OCI-LY1 (cell line): Measurements from ENCODE around the gene FANCB.

Source experiments
- CTCF ChIP-seq: fragments of 200-600 bp; sonication (generic), shearing (Covaris generic); IDR thresholded peaks from 2 replicates; pipeline ENCODE4 v1.5.1; 2017; ENCODE audit warnings: mild to moderate bottlenecking, antibody characterized with exemption, low read length, moderate library complexity, mixed read lengths
- EZH2 ChIP-seq: fragments of 200-600 bp; sonication (generic), shearing (Covaris generic); IDR thresholded peaks from 2 replicates; pipeline ENCODE4 v1.8.0; 2017; ENCODE audit warnings: borderline replicate concordance, mixed run types, mild to moderate bottlenecking, antibody characterized with exemption, low read length, moderate library complexity, mixed read lengths

- TF ChIP-seq CTCF, result no peak
- no peak for TF ChIP-seq EZH2
Measured at GRCh38 chrX:14913241-14913640, 40.4 kb upstream of the FANCB start.
